ENCODE measurements around the gene PRKG2.

DNA sequence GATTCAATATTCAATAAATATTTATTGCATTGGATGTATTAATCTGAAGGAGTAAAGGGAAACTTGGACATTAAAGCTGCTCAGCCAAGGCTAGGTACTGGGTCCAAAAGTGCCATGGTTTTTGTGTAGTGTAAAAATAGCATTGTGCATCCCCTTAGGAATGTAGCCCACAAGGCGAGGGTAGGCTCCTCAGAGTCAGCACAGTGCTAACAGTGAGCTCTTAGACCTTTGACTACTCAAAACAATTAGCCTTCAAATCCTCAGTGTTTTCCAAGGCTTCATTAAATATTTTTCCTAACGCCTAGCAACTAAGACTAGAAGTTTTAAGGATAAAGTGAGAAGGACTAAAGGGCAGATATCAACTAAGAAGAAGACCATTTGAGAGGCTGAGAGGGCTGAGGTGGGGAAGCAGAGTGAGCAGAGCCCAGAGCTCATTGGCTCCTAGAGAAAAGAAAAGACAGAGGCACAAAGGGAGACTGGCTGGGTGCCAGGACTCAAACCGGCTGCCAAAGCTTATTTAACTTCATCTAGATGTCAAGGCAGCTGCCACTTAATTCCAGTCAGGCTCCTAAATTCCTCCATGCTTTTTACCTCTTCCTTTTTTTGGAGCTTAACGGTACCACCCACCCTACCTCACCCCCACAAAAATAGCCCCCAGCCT, 17.0 kb downstream of the PRKG2 start:
- TF ChIP-seq, protein P1, sequence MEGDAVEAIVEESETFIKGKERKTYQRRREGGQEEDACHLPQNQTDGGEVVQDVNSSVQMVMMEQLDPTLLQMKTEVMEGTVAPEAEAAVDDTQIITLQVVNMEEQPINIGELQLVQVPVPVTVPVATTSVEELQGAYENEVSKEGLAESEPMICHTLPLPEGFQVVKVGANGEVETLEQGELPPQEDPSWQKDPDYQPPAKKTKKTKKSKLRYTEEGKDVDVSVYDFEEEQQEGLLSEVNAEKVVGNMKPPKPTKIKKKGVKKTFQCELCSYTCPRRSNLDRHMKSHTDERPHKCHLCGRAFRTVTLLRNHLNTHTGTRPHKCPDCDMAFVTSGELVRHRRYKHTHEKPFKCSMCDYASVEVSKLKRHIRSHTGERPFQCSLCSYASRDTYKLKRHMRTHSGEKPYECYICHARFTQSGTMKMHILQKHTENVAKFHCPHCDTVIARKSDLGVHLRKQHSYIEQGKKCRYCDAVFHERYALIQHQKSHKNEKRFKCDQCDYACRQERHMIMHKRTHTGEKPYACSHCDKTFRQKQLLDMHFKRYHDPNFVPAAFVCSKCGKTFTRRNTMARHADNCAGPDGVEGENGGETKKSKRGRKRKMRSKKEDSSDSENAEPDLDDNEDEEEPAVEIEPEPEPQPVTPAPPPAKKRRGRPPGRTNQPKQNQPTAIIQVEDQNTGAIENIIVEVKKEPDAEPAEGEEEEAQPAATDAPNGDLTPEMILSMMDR (IDR thresholded peaks at IDR 0.05): no peak
- TF ChIP-seq POLR2A (IDR thresholded peaks at IDR 0.05): no peak
